Activated CD8-positive, alpha-beta memory T cell treated with anti-CD3 and anti-CD28 coated beads for 36 hours (primary cell): ENCODE measurements around the gene NXPH1. TPM values are rescaled to one million over a fixed set of nuclear protein-coding genes. Genes with fewer than 3 reads are reported as not detected.

Experiments used
- CTCF ChIA-PET: fragments of 350-600 bp; sonication (Branson Sonifier 250); formaldehyde crosslinking; loops from one replicate; lab custom pipeline; 2021; ENCODE audit warnings: antibody characterized with exemption; lab: Charles Lee
- POLR2A ChIA-PET: fragments of 350-600 bp; sonication (Branson Sonifier 250); formaldehyde crosslinking; loops from one replicate; lab custom pipeline; 2021; ENCODE audit warnings: antibody characterized with exemption; lab: Charles Lee
- total RNA-seq, 2 experiments: library from RNA; stranded (reverse); gene quantifications; one replicate each; pipeline ENCODE4 v1.2.3, GENCODE V29; 2021

Gene NXPH1
- total RNA-seq, 2 experiments from 2014 or later = not detected

GRCh38 chr7:8582728-8583127 is 149.3 kb downstream of the NXPH1 start:
- CTCF ChIA-PET = no interaction called here
- POLR2A ChIA-PET = no interaction called here

DNA sequence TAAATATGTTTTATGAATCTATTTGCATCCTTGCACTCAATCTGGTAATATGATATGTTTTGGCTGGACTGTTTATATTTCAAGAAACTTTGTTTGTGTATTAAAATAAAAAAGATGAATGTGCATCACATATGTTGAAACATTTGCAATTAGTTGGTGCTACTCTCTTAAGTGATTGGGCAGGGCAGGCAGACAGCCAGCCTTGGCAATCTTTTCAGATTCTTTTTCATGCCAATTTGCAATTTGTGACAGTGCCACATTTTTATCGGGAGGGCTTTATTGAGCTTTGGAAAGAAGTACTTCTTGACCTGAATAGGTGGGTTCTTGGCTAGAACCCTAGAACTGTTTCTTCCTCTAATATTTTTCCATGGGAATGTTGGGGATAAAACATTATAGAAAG is 152.2 kb downstream of the NXPH1 start:
- CTCF ChIA-PET = no interaction called here
- POLR2A ChIA-PET = no interaction called here

- POLR2A ChIA-PET = no interaction called here
- CTCF ChIA-PET = no interaction called here
Observed at GRCh38 chr7:8590225-8590624, 156.8 kb downstream of the NXPH1 start.

GRCh38 chr7:8590791-8591190 is 157.4 kb downstream of the NXPH1 start:
- CTCF ChIA-PET = no interaction called here
- POLR2A ChIA-PET = no interaction called here

GRCh38 chr7:8591289-8591688 is 157.9 kb downstream of the NXPH1 start:
- ChIA-PET CTCF (no interaction called here), POLR2A (no interaction called here)

DNA sequence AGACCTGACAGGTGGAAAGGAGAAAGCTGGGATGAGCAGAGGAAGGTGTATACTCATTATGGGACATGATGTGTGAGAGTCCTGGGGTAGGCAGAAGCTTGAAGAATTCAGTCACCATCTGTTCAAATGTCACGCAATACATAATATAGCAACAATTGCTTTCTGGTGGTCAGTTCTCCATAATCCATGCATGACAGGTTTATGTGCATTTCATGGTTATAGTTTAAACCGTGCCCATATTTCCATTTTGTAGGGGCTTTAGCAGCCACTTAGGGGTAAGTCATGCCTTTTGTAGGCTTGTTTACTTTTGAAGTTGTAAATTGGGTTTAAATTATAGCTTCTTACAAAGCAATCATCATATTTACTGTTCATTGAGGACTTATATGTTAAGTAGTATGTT is 158.8 kb downstream of the NXPH1 start:
- ChIA-PET POLR2A (no interaction called here), CTCF (no interaction called here)

- ChIA-PET POLR2A (no interaction called here), CTCF (no interaction called here)
Observed at GRCh38 chr7:8594115-8594514, 160.7 kb downstream of the NXPH1 start.

DNA sequence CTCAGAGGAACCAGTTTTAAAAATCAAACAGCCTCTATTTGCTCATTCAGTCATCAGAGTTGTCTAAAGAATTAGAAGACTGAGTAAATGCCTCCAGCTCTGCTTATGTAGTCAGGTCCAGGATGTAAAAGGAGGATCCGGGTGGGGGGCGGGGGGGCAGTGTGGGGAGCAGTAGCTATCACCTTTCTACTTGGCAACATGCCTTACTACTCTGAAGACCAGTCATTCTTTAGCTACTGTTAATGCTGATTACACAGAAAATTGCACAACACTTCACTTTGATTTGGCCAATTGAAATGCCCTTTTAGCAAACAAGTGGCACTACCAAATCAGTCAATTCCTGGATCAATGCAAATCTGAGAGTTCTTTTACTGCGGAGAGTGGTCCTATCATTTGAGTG is 164.2 kb downstream of the NXPH1 start:
- CTCF ChIA-PET = no interaction called here
- POLR2A ChIA-PET = no interaction called here

- ChIA-PET POLR2A (no interaction called here), CTCF (no interaction called here)
Observed at GRCh38 chr7:8601121-8601520, 167.7 kb downstream of the NXPH1 start.

GRCh38 chr7:8605221-8605620 is 171.8 kb downstream of the NXPH1 start:
- CTCF ChIA-PET = no interaction called here

DNA sequence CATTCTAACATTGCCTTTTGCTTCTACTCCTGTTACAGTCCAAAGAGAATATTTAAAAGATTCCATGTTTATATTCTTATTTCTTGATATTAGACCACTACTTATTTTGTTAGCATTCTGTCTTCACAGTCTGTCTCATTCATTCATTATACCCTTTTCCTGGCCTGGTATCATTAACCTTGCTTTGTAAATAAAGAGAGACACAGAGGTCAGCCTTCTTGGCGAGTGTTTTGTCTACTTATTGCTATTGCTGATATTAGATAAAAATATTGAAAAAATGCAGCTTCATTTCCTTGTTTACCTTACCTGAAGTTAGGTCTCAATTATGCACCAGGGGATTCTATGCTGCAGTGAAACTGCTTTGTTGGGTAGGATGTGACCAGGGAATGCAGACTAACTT is 179.2 kb downstream of the NXPH1 start:
- POLR2A ChIA-PET = no interaction called here
- CTCF ChIA-PET = no interaction called here

More at GRCh38 chr7:8605221-8605620, 171.8 kb downstream of the NXPH1 start:
- POLR2A ChIA-PET = no interaction called here

DNA sequence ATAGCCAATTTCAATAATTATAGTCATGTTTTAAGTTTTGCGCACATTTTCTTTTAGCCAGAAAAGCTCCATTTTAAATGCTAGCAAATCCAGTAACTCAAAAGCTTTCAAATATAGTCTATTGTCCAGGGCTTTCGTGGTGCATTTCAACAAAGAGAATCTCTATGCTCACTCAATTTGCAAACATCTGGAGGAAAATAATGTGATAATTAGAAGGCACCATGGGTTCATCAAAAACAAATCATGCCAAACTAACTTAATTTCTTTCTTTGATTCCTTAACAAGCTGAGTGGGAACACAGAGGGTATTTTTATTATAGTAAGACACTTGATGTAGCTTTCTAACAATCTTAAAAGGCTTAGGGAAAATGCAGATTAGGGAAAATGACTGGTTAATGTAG is 179.8 kb downstream of the NXPH1 start:
- CTCF ChIA-PET = no interaction called here
- POLR2A ChIA-PET = no interaction called here

GRCh38 chr7:8615019-8615418 is 181.6 kb downstream of the NXPH1 start:
- CTCF ChIA-PET = interaction anchor here (0.6 kb wide), 1 partner anchor 230 kb away, joined by 4 read pairs; no protein-coding TSS in a partner anchor
- POLR2A ChIA-PET = no interaction called here

GRCh38 chr7:8618441-8619070 is 185.1 kb downstream of the NXPH1 start:
- ChIA-PET POLR2A (no interaction called here), CTCF (no interaction called here)

- POLR2A ChIA-PET = no interaction called here
- CTCF ChIA-PET = no interaction called here
Observed at GRCh38 chr7:8620169-8620568, 186.8 kb downstream of the NXPH1 start.

DNA sequence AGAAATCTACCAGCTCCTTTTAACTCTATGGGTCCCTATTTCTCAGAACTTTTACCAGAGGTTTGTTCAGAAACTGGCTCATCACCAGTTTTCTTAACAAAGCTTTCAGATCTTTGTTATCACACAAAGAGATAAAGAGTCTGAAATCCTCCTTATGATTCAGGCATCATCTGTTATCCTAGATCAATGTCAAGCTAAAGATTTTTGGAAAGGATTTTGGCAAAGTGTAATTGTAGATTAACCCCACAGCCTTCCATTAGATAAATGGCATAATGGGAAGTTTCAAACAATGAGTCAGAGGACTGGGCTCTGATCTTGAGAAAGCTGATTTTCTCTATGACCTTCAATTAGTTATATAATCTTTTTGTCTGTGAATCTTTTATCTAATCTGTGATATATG is 192.2 kb downstream of the NXPH1 start:
- ChIA-PET CTCF (no interaction called here), POLR2A (no interaction called here)

GRCh38 chr7:8627325-8627724 is 193.9 kb downstream of the NXPH1 start:
- ChIA-PET CTCF (no interaction called here), POLR2A (no interaction called here)

DNA sequence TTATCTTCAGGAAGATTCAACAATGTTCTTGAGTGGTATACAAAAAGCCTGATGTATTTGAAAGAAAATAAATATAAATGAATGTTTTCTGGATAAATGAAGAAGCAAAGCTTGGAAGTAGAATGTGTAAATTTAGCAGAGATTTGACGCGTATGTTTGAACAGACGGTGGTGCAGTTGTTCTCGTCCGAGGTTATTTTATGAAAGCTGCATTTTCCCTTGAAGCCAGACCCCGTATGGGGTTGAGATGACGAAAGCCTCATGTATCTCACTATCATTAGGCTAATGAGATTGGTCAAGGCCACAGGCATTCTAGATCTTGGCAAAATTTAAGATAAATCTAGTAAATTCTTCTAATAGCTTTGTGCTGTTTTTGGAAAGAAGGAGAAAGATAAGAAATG is 195.2 kb downstream of the NXPH1 start:
- POLR2A ChIA-PET = no interaction called here

DNA sequence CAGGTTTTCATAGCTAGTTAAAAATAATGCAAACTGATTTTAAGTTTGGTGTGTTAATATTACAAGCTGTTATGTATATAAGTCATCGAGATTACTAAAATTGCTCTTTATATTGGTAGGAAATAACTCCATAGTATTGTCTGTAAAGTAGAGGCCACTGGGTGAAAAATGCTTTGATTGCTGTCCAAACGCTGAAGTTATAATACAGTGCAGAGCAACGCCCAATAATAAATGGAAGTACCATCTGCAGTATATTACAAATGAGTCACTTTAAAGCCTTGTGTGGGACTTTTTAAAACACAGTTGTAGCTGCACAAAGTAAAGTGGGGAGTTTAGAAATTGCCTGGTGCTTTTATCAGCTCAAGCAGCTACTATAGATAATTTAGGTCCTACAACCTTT is 196.1 kb downstream of the NXPH1 start:
- ChIA-PET POLR2A (no interaction called here), CTCF (no interaction called here)

More for the DNA sequence above, 195.2 kb downstream of the NXPH1 start:
- CTCF ChIA-PET = no interaction called here

DNA sequence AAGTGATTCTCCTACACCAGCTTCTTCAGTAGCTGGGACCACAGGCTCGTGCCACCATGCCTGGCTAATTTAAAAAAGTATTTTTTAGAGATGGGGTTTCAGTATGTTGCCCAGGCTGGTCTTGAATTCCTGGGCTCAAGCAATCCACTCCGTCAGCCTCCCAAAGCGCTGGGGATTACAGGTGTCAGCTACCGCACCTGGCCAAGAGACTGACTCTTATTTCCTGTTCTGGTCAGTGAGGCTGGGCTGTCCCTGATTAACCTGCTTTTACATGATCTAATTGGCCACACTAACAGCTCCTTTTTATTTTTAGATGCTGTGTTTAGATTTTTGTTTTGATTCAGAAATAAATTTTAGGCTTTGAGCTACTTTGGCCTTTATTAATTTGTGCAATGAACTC is 203.9 kb downstream of the NXPH1 start:
- ChIA-PET POLR2A (no interaction called here), CTCF (no interaction called here)

DNA sequence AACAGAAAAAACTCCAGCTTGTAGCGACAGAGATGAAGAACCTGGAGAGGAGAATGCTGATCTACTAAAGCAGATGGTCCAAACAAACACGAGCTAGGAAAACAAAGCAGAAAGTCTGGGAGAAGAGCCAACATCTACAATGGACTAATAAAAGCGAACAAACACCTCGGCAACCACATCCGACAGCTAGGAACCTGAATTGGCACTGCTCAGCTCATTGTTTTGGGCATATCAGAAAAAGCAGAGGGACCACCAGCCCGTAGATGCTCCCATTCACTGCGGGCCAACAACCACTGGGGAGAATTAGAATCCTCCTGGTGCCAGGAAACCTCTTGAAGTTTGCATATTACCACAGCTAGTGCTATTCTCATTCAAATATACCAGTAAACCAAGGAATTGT is 204.7 kb downstream of the NXPH1 start:
- ChIA-PET POLR2A (no interaction called here), CTCF (no interaction called here)

GRCh38 chr7:8639668-8640067 is 206.3 kb downstream of the NXPH1 start:
- ChIA-PET POLR2A (no interaction called here), CTCF (no interaction called here)
